AG10803 (cell line): ENCODE data around the gene TRANK1.
"Not testable (repeated sequence)": the region's sequence is repeated elsewhere in the genome, so short reads cannot be mapped to it uniquely, and the experiment has no call there.

Experiments used
- DNase-seq: peaks from one replicate; pipeline ENCODE4 v3.0.0; 2010; ENCODE audit warnings: low read depth
- H3K4me3 ChIP-seq: 2 replicates; pipeline ENCODE4 v1.5.1; 2011; ENCODE audit warnings: mild to moderate bottlenecking, low read length, control low read depth
- CTCF ChIP-seq: conservative IDR thresholded peaks from 2 replicates; pipeline ENCODE4 v1.5.1; 2011; ENCODE audit warnings: mild to moderate bottlenecking, low read length, control low read depth, inconsistent platforms

Gene TRANK1

GRCh38 chr3:36906504-36907149 is 38.2 kb downstream of the TRANK1 start:
- no peak overlapping the region for H3K4me3 ChIP-seq
- TF ChIP-seq CTCF, result no peak
- peak; percentile 72 for DNase-seq

GRCh38 chr3:36905545-36905944 is 39.3 kb downstream of the TRANK1 start:
- no peak for DNase-seq
- TF ChIP-seq CTCF, result no peak
- H3K4me3 ChIP-seq, result no peak overlapping the region

GRCh38 chr3:36904641-36905040 is 40.2 kb downstream of the TRANK1 start:
- TF ChIP-seq CTCF, result peak; percentile 36
- H3K4me3 ChIP-seq, result no peak overlapping the region
- peak; percentile 11 for DNase-seq

GRCh38 chr3:36904065-36904464 is 40.8 kb downstream of the TRANK1 start:
- not testable (repeated sequence) for DNase-seq

GRCh38 chr3:36903119-36903882 is 41.6 kb downstream of the TRANK1 start:
- no peak for TF ChIP-seq CTCF

More at GRCh38 chr3:36904065-36904464, 40.8 kb downstream of the TRANK1 start:
- not testable (repeated sequence) for H3K4me3 ChIP-seq

GRCh38 chr3:36901588-36901987 is 43.3 kb downstream of the TRANK1 start:
- no peak overlapping the region for H3K4me3 ChIP-seq
- no peak for TF ChIP-seq CTCF
- DNase-seq, result no peak

More at GRCh38 chr3:36903119-36903882, 41.6 kb downstream of the TRANK1 start:
- DNase-seq, result no peak
- H3K4me3 ChIP-seq, result no peak overlapping the region

- H3K4me3 ChIP-seq, result no peak overlapping the region
- no peak for DNase-seq
These were observed 44.1 kb downstream of the TRANK1 start for GRCh38 chr3:36900474-36901443.

More at GRCh38 chr3:36900474-36901443, 44.1 kb downstream of the TRANK1 start:
- no peak for TF ChIP-seq CTCF
